ENCODE data around the gene TLX1.

Gene TLX1

DNA sequence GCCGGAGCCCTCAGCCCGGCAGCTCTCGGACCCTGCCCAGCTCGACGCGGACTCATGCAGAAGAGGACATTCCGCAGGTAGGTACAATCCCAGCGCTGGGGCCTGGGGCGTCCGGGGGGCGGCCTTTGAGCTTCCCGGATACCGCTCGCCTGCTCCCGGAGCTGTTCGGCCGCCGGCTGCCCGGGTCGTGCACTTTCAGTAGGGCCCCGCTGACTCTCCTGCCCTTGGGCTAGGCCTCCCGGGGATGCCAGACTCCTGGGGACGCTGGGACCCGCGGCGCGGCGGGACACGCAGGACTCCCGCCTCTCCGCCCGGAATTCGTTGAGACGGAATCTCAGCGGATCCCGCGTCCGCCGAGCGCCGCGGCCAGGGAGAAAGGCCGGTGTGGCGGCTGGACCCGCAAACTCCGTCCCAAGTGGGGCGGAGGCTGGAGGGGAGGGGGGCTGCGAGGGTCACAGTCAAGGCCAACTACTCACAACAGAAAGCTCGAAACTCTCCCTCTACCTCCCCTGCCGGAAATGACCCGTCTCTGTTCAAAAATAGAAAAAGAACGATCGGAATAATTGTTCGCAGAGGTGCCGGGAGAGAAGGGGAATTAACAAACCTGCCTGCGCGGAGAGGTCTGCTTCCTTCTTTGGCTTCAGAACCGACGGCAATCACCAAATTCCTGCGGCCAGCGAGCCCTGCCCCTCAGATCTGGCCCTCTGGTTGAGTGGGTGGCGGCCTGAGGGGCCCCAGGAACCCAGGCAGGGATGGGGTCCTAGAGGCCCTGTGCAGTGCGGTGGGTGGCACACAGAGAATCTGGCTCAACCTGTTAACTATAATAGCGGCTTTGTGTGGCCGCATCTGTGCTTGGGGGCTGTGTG, 9.2 kb downstream of the TLX1 start:
- no peak for TF ChIP-seq ZFX (IDR thresholded peaks at IDR 0.05)
- TF ChIP-seq, protein P1, sequence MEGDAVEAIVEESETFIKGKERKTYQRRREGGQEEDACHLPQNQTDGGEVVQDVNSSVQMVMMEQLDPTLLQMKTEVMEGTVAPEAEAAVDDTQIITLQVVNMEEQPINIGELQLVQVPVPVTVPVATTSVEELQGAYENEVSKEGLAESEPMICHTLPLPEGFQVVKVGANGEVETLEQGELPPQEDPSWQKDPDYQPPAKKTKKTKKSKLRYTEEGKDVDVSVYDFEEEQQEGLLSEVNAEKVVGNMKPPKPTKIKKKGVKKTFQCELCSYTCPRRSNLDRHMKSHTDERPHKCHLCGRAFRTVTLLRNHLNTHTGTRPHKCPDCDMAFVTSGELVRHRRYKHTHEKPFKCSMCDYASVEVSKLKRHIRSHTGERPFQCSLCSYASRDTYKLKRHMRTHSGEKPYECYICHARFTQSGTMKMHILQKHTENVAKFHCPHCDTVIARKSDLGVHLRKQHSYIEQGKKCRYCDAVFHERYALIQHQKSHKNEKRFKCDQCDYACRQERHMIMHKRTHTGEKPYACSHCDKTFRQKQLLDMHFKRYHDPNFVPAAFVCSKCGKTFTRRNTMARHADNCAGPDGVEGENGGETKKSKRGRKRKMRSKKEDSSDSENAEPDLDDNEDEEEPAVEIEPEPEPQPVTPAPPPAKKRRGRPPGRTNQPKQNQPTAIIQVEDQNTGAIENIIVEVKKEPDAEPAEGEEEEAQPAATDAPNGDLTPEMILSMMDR (conservative IDR thresholded peaks at IDR 0.05) = no peak
- H3K27ac ChIP-seq = no peak overlapping the region

DNA sequence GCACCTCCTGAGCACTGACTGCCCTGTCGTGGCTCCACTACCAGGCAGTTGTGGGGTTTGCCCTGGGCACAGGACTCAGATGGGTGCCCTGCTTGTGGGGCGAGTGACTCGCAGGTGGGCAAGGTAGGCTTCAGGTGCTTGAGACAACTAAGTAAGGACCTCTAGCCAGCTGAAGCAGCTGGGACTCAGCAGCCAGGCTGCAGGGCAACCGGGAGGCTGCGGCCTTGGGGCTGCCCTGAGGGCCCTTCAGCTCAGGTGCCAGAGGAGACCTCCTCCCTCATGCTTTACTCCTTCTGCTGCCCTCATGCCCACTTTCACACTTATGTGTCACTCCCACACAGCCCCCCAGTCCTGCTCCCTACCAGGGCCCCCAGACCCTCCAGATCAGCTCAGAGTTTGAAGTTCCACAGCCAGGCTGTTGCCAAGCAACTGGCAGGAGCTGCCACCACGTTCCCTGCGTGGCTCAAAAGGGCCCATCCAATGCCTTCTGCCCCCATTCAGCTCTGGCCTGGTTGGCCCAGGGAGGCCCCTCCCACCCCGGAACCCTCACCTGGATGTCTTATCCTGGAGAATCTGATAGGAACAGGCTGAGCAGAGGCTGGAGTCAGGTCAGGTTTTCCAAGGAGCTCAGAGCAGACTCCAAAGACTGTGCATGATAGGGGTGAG, 10.0 kb downstream of the TLX1 start:
- TF ChIP-seq ZFX (IDR thresholded peaks at IDR 0.05) = no peak
- TF ChIP-seq, protein P1 (conservative IDR thresholded peaks at IDR 0.05) = no peak
- peak overlapping the region; percentile 63 for H3K27ac ChIP-seq

DNA sequence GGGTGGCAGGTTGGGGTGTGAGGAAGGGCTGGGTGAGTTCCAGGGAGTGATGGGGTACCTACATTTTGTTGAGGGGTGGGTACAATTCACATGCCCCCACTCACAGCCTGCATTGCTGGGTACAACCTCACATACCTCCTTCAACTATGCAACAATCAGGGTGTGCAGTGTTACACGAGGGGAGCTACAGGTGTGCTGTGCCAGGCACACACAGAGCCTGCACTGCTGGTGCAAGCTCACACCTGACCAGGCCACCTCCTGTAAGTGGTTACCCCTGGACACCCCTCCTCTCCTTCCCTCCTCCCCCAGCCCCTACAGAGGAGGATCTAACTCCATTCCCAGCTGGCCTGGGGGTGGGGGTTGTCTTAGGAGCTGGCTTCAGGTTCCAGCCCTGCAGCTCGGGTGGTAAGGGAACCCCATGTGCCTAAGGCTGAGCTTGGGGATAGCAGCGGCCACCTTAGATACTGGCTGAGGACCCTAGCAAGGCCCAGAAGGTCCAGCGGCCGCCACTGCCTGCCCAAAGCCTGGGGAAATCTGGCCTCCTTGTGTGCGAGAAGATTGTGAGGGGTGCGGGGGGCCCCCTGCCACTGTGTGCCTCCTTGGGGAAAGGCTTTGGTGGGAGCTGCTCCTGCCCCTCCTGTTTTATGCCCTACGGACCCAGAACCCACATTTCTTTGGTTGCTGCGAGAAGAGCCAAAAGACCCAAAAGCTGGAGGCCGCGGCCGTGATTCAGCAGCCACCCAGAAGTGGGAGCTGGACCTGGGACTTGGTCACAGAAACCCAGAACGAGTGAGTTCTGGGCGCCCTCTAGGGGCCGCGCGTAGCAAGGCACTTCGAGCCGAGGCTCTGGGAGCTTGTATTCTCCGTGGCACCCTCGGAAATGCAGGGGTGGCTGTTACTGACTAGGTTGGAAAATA, 10.8 kb downstream of the TLX1 start:
- no peak for TF ChIP-seq ZFX (IDR thresholded peaks at IDR 0.05)
- TF ChIP-seq, protein P1 (conservative IDR thresholded peaks at IDR 0.05) = peak; percentile 87
- H3K27ac ChIP-seq = peak overlapping the region; percentile 63

DNA sequence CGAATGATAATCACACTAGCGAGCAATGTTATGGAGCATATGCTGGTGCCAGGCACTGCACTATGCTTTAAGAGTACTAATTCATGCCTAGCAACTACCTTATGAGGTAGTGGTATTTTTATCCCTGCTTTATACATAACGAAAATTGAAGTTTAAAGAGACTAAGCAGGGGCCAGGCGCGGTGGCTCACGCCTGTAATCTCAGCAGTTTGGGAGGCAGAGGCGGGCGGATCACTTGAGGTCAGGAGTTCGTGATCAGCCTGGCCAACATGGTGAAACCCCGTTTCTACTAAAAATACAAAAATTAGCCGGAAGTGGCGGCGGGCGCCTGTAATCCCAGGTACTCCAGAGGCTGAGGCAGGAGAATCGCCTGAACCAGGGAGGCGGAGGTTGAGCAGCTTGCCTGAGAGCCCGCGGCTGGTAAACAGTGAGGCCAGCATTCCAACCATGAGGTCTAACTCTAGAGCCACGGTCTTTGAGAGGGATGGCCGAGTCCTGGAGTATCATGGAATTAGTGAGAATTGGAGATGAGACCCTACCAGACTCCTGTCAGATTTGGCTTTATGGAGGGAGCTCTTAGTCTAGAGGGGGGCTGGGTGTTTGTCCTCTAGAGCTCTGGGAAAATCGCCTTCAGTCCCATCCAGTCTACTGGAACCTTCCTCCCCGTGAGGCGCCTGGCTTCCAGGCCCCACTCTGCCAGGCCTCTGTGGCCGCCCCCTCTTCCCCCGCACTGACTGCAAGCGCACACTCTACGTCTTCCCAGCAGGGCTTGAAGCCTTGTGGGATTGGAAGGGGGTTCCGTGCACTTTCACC, 11.6 kb downstream of the TLX1 start:
- no peak for TF ChIP-seq ZFX (IDR thresholded peaks at IDR 0.05)
- TF ChIP-seq, protein P1 (conservative IDR thresholded peaks at IDR 0.05) = peak; percentile 36
- H3K27ac ChIP-seq = peak overlapping the region; percentile 63; the same call in 1 of the 2 replicates

DNA sequence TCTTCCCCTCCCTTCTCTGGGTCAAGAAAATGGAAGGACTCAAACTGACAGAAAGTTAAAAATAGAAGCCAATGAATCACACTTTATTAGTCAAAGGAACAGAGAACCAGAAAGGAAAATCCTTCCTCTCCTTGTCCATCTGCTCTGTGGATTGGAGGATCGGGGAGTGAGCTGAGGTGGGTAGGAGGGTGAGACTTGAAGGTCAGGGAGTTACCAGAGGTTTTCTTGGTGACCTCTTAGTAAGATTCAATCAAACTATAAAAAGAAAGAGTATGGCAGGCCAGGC, 12.2 kb downstream of the TLX1 start:
- H3K27ac ChIP-seq = no peak overlapping the region
- TF ChIP-seq, protein P1 (conservative IDR thresholded peaks at IDR 0.05) = no peak
- TF ChIP-seq ZFX (IDR thresholded peaks at IDR 0.05) = no peak

DNA sequence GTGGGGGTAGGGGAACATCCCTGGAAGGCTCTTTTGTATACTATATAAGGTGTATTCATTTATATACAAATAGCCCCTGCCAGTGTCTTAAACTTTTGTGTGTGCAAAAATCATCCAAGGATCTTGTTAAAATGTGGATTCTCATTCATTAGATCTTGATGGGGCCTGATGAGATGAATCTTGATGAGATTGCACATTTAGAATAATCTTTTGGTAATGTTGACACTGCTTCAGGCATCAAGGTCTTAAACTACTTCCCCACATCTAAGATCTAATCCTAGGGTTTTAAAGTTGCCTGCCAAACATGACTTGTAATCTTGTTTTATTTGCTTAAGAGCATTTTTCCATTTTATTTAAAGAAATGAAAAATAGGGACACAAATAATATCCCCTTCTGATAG, 13.0 kb downstream of the TLX1 start:
- no peak for TF ChIP-seq ZFX (IDR thresholded peaks at IDR 0.05)
- TF ChIP-seq, protein P1 (conservative IDR thresholded peaks at IDR 0.05) = no peak
- H3K27ac ChIP-seq = no peak overlapping the region

Measured in C4-2B (cell line).